ENCODE results near the gene EIF4H. TPM values are rescaled to one million over a fixed set of nuclear protein-coding genes. Genes with fewer than 3 reads are reported as not detected.
"Not testable (repeated sequence)": the region's sequence is repeated elsewhere in the genome, so short reads cannot be mapped to it uniquely, and the experiment has no call there.

EIF4H gene
- total RNA-seq, 1 donor, result 293 TPM

DNA sequence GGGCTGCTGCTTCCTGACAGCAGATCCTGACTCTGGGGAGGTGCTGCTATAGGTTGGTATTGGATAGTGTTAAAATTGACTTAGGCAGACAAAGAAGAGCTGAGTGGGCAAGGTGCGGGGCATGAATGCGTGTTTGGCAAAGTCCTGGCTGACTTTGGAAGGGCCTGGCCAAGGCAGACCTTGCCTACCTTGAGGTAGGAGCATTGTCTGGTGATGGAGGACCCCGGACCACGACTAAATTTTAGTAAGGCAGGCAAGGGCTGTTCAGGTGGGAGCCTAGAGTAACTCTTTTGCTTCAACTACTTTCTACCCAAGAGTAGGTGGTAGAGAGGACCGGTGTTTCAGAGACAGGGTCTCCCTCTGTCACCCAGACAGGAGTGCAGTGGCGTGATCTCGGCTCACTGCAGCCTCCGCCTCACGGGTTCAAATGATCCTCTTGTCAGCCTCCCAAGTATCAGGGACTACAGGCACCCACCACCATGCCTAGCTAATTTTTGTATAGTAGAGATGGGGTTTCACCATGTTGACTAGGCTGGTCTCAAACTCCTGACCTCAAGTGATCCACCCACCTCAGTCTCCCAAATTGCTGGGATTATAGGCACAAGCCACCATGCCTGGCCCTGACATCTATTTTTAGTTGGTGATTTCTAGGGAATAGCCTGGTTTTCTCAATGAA, 23.4 kb downstream of the EIF4H start:
- TF ChIP-seq, protein P1, sequence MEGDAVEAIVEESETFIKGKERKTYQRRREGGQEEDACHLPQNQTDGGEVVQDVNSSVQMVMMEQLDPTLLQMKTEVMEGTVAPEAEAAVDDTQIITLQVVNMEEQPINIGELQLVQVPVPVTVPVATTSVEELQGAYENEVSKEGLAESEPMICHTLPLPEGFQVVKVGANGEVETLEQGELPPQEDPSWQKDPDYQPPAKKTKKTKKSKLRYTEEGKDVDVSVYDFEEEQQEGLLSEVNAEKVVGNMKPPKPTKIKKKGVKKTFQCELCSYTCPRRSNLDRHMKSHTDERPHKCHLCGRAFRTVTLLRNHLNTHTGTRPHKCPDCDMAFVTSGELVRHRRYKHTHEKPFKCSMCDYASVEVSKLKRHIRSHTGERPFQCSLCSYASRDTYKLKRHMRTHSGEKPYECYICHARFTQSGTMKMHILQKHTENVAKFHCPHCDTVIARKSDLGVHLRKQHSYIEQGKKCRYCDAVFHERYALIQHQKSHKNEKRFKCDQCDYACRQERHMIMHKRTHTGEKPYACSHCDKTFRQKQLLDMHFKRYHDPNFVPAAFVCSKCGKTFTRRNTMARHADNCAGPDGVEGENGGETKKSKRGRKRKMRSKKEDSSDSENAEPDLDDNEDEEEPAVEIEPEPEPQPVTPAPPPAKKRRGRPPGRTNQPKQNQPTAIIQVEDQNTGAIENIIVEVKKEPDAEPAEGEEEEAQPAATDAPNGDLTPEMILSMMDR (IDR thresholded peaks at IDR 0.05; ENCODE audit: insufficient read depth, low read depth, low read length), result no peak
- DNase-seq (ENCODE audit: low read depth), result no peak
- no peak overlapping the region for H3K4me3 ChIP-seq (ENCODE audit: low read depth, low read length)

- no peak overlapping the region for H3K4me3 ChIP-seq (ENCODE audit: low read depth, low read length)
- DNase-seq (ENCODE audit: low read depth), result peak; percentile 60
- TF ChIP-seq, protein P1 (IDR thresholded peaks at IDR 0.05; ENCODE audit: insufficient read depth, low read depth, low read length), result no peak
These were observed 25.6 kb downstream of the EIF4H start for GRCh38 chr7:74199551-74200355.

- DNase-seq (ENCODE audit: low read depth), result peak; percentile 65
- H3K4me3 ChIP-seq (ENCODE audit: low read depth, low read length), result no peak overlapping the region
- TF ChIP-seq, protein P1 (IDR thresholded peaks at IDR 0.05; ENCODE audit: insufficient read depth, low read depth, low read length), result peak; percentile 68
These were observed 28.8 kb downstream of the EIF4H start for GRCh38 chr7:74202841-74203556.

- no peak for DNase-seq (ENCODE audit: low read depth)
- TF ChIP-seq, protein P1 (IDR thresholded peaks at IDR 0.05; ENCODE audit: insufficient read depth, low read depth, low read length), result no peak
- H3K4me3 ChIP-seq (ENCODE audit: low read depth, low read length), result no peak overlapping the region
These were observed 29.9 kb downstream of the EIF4H start for GRCh38 chr7:74203956-74204618.

- DNase-seq (ENCODE audit: low read depth), result not testable (repeated sequence)
These were observed 31.9 kb downstream of the EIF4H start for GRCh38 chr7:74206052-74206451.

GRCh38 chr7:74206589-74207120, 32.5 kb downstream of the EIF4H start:
- TF ChIP-seq, protein P1 (IDR thresholded peaks at IDR 0.05; ENCODE audit: insufficient read depth, low read depth, low read length), result peak; percentile 96
- DNase-seq (ENCODE audit: low read depth), result peak; percentile 78
- no peak overlapping the region for H3K4me3 ChIP-seq (ENCODE audit: low read depth, low read length)

More at GRCh38 chr7:74206052-74206451, 31.9 kb downstream of the EIF4H start:
- H3K4me3 ChIP-seq (ENCODE audit: low read depth, low read length), result not testable (repeated sequence)

Data from fibroblast of villous mesenchyme (primary cell).